Muscle of leg (tissue), 11 donors: ENCODE results near the gene PTPRS. TPM values are rescaled to one million over a fixed set of nuclear protein-coding genes. Genes with fewer than 3 reads are reported as not detected.

Source experiments
- DNase-seq: peaks from one replicate; pipeline ENCODE4 v3.0.0; 2013
- H3K27ac ChIP-seq: one replicate; pipeline ENCODE4 v1.5.1; 2013; ENCODE audit warnings: mild to moderate bottlenecking, low read length, control low read depth
- H3K27me3 ChIP-seq: one replicate; pipeline ENCODE4 v1.6.1; 2013; ENCODE audit warnings: low read length; ENCODE audit not compliant: control insufficient read depth, insufficient read depth
- H3K36me3 ChIP-seq: one replicate; pipeline ENCODE4 v1.6.1; 2013; ENCODE audit warnings: low read length; ENCODE audit not compliant: control insufficient read depth, insufficient read depth
- H3K4me1 ChIP-seq: one replicate; pipeline ENCODE4 v1.6.1; 2013; ENCODE audit warnings: low read length; ENCODE audit not compliant: control insufficient read depth, insufficient read depth
- H3K4me3 ChIP-seq: one replicate; pipeline ENCODE4 v1.5.1; 2013; ENCODE audit warnings: low read length, control low read depth
- H3K9me3 ChIP-seq: replicated peaks from 2 replicates; pipeline ENCODE4 v1.6.1; 2013; ENCODE audit warnings: low read depth, low read length; ENCODE audit not compliant: control insufficient read depth
- WGBS: methylation state at CpG from one replicate; pipeline ENCODE4 v1.1.5; 2013; ENCODE audit warnings: missing lambda C conversion rate; ENCODE audit not compliant: insufficient coverage; 5-methylcytosine and 5-hydroxymethylcytosine counted together
- polyA plus RNA-seq, 8 donors: library from polyadenylated mRNA; unstranded; fragments of 120-200 nt; gene quantifications; one replicate each; pipeline versions ENCODE4 v1.2.1 to v1.2.3, GENCODE V29; 2013; ENCODE audit warnings: inconsistent platforms in 1 of 8, low replicate concordance in 1 of 8; ENCODE audit not compliant: insufficient read length in 8 of 8, insufficient read depth in 1 of 8
- total RNA-seq: library from RNA; stranded (reverse); fragments of 120-200 nt; gene quantifications from one replicate; pipeline ENCODE4 v1.2.4, GENCODE V29; 2013

PTPRS gene
- total and polyA plus RNA-seq, 9 donors, result 30.9 to 60.4 (median 41.2) TPM

GRCh38 chr19:5313307-5313706 lies 27.3 kb downstream of the PTPRS start:
- no peak for DNase-seq
- Histone ChIP-seq H3K27ac (no peak overlapping the region), H3K27me3 (peaks cover 4% of the 10 kb centered on the region), H3K4me3 (no peak overlapping the region), H3K36me3 (no peaks in the 10 kb centered on the region), H3K9me3 (no peaks in the 10 kb centered on the region), H3K4me1 (peaks cover 10% of the 10 kb centered on the region)
- 39% methylated on average over 14 of the region's 17 CpGs for WGBS

GRCh38 chr19:5312058-5312457 lies 28.6 kb downstream of the PTPRS start:
- Histone ChIP-seq H3K9me3 (no peaks in the 10 kb centered on the region), H3K4me3 (no peak overlapping the region), H3K36me3 (no peaks in the 10 kb centered on the region), H3K27ac (no peak overlapping the region), H3K27me3 (peaks cover 4% of the 10 kb centered on the region), H3K4me1 (peaks cover 11% of the 10 kb centered on the region)
- WGBS, result 100% methylated on average over 7 of the region's 8 CpGs
- no peak for DNase-seq

- no peak overlapping the region for H3K4me3 ChIP-seq
- no peak overlapping the region for H3K27ac ChIP-seq
- H3K9me3 ChIP-seq, result no peaks in the 10 kb centered on the region
- WGBS, result 62% methylated on average over 17 of the region's 17 CpGs
- H3K36me3 ChIP-seq, result no peaks in the 10 kb centered on the region
- H3K4me1 ChIP-seq, result peaks cover 11% of the 10 kb centered on the region
- peak; percentile 28 for DNase-seq
- H3K27me3 ChIP-seq, result peaks cover 4% of the 10 kb centered on the region
Measured at GRCh38 chr19:5309438-5310204, 31.0 kb downstream of the PTPRS start.

- Histone ChIP-seq H3K27me3 (peaks cover 2% of the 10 kb centered on the region), H3K27ac (peak overlapping the region; percentile 78), H3K9me3 (no peaks in the 10 kb centered on the region), H3K4me1 (peaks cover 11% of the 10 kb centered on the region), H3K36me3 (no peaks in the 10 kb centered on the region), H3K4me3 (no peak overlapping the region)
- 49% methylated on average over 9 of the region's 21 CpGs for WGBS
- DNase-seq, result peak; percentile 86
Measured at GRCh38 chr19:5308451-5309437, 31.9 kb downstream of the PTPRS start.

- Histone ChIP-seq H3K27me3 (no peaks in the 10 kb centered on the region), H3K27ac (no peak overlapping the region), H3K9me3 (no peaks in the 10 kb centered on the region), H3K4me3 (no peak overlapping the region), H3K4me1 (peaks cover 11% of the 10 kb centered on the region), H3K36me3 (no peaks in the 10 kb centered on the region)
- DNase-seq, result no peak
- WGBS, result 98% methylated on average over 17 of the region's 19 CpGs
Measured at GRCh38 chr19:5307655-5308054, 33.0 kb downstream of the PTPRS start.

GRCh38 chr19:5305163-5305562 lies 35.4 kb downstream of the PTPRS start:
- H3K4me1 ChIP-seq, result peaks cover 11% of the 10 kb centered on the region
- H3K27me3 ChIP-seq, result no peaks in the 10 kb centered on the region
- no peak overlapping the region for H3K4me3 ChIP-seq
- H3K9me3 ChIP-seq, result no peaks in the 10 kb centered on the region
- no peaks in the 10 kb centered on the region for H3K36me3 ChIP-seq
- 80% methylated on average over 2 of the region's 3 CpGs for WGBS
- no peak overlapping the region for H3K27ac ChIP-seq
- DNase-seq, result no peak

- Histone ChIP-seq H3K27me3 (no peaks in the 10 kb centered on the region), H3K36me3 (no peaks in the 10 kb centered on the region), H3K9me3 (no peaks in the 10 kb centered on the region), H3K4me1 (peaks cover 11% of the 10 kb centered on the region), H3K4me3 (no peak overlapping the region), H3K27ac (no peak overlapping the region)
- WGBS, result 95% methylated on average over 4 of the region's 6 CpGs
- no peak for DNase-seq
Measured at GRCh38 chr19:5304486-5304885, 36.1 kb downstream of the PTPRS start.

GRCh38 chr19:5303208-5303607 lies 37.4 kb downstream of the PTPRS start:
- Histone ChIP-seq H3K27ac (no peak overlapping the region), H3K9me3 (no peaks in the 10 kb centered on the region), H3K4me1 (peaks cover under 1% of the 10 kb centered on the region), H3K4me3 (no peak overlapping the region), H3K27me3 (peaks cover 2% of the 10 kb centered on the region), H3K36me3 (no peaks in the 10 kb centered on the region)
- 93% methylated on average over 5 of the region's 7 CpGs for WGBS
- no peak for DNase-seq

GRCh38 chr19:5302396-5302795 lies 38.2 kb downstream of the PTPRS start:
- no peaks in the 10 kb centered on the region for H3K4me1 ChIP-seq
- DNase-seq, result no peak
- H3K4me3 ChIP-seq, result no peak overlapping the region
- H3K27me3 ChIP-seq, result peaks cover 2% of the 10 kb centered on the region
- H3K36me3 ChIP-seq, result no peaks in the 10 kb centered on the region
- WGBS, result 69% methylated on average over 3 of the region's 9 CpGs
- H3K9me3 ChIP-seq, result no peaks in the 10 kb centered on the region
- H3K27ac ChIP-seq, result no peak overlapping the region

- 97% methylated on average over 2 of the region's 2 CpGs for WGBS
- DNase-seq, result no peak
- Histone ChIP-seq H3K4me3 (no peak overlapping the region), H3K9me3 (no peaks in the 10 kb centered on the region), H3K27me3 (peaks cover 2% of the 10 kb centered on the region), H3K4me1 (peaks cover 2% of the 10 kb centered on the region), H3K27ac (no peak overlapping the region), H3K36me3 (no peaks in the 10 kb centered on the region)
Measured at GRCh38 chr19:5299137-5299536, 41.5 kb downstream of the PTPRS start.
